ENCODE results near the gene PLCE1. TPM values are rescaled to one million over a fixed set of nuclear protein-coding genes. Genes with fewer than 3 reads are reported as not detected.

Gene PLCE1
- total and polyA plus RNA-seq, 10 of the 15 experiments (the other 5 are each of a cell fraction or from before 2014, with no cell fraction given): under 0.01 to 1.2 (median 0.03) TPM

DNA sequence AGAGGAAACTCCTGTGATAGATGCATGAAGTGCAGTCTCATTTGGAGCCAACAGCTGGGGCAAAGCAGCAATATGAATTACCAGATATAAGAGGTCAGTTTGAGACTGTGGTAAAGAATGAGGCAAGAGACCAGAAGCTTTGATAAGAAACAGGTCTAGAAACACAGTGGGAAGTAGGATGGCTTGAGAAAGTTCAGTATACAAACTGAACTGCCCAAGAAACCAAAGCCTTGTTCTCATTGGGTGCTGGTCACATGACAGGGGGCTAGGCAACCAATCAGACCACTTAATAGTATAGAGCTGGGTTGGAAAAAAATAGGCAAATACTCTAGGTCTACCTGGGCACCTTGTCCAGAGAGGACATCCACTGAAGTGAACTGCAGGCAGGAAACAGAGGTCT lies 46.2 kb upstream of the PLCE1 start:
- H3K4me3 ChIP-seq: no peak overlapping the region
- H3K9ac ChIP-seq (ENCODE audit: control insufficient read depth, insufficient read depth, low read length): no peak overlapping the region
- no peak for TF ChIP-seq ZNF274 (IDR thresholded peaks at IDR 0.05; ENCODE audit: insufficient read depth, insufficient read length)
- no peak for TF ChIP-seq EZH2 (IDR thresholded peaks at IDR 0.05; ENCODE audit: borderline replicate concordance, control insufficient read depth, low read depth, low read length)
- TF ChIP-seq MTA3 (IDR thresholded peaks at IDR 0.05; ENCODE audit: borderline replicate concordance, low read length): no peak
- no peak for TF ChIP-seq WRNIP1 (IDR thresholded peaks at IDR 0.05; ENCODE audit: borderline replicate concordance, low read depth, low read length)
- TF ChIP-seq, protein P1, sequence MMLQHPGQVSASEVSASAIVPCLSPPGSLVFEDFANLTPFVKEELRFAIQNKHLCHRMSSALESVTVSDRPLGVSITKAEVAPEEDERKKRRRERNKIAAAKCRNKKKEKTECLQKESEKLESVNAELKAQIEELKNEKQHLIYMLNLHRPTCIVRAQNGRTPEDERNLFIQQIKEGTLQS (IDR thresholded peaks at IDR 0.05; ENCODE audit: borderline replicate concordance, extremely low read depth, low read depth, low read length): no peak
- TF ChIP-seq SMAD5 (IDR thresholded peaks at IDR 0.05; ENCODE audit: low read depth): no peak
- no peak for TF ChIP-seq SMARCA5 (IDR thresholded peaks at IDR 0.05)
- no peak for DNase-seq (ENCODE audit: low read depth, low spot score)
- ChIA-PET CTCF (no interaction called here), RAD21 (ENCODE audit: unreplicated experiment) (no interaction called here), POLR2A (no interaction called here), SMC1A (ENCODE audit: uncharacterized antibody, unreplicated experiment) (no interaction called here)
- no peak overlapping the region for H2AFZ ChIP-seq (ENCODE audit: control insufficient read depth, low read depth, low read length)
- no peaks in the 10 kb centered on the region for H3K9me3 ChIP-seq (replicated peaks; ENCODE audit: control insufficient read depth, insufficient read depth, low read length)
- H3K27me3 ChIP-seq (replicated peaks in 1 of 2; ENCODE audit: control insufficient read depth in 2 of 2, insufficient read depth in 2 of 2, low read length in 1 of 2): no peaks in the 10 kb centered on the region
- intact Hi-C loops (cut with micrococcal nuclease; ENCODE audit: unreplicated experiment) (no loop called here), in situ Hi-C loops (cut with MboI) (no loop called here)
- no peak overlapping the region for H3K4me2 ChIP-seq (ENCODE audit: control insufficient read depth, insufficient read depth)
- no peak for FAIRE-seq
- no peaks in the 10 kb centered on the region for H4K20me1 ChIP-seq (ENCODE audit: control insufficient read depth, insufficient read depth)
- H3K79me2 ChIP-seq (ENCODE audit: control insufficient read depth, insufficient read depth, low read length): no peaks in the 10 kb centered on the region
- BruUV-seq (replicated peaks): no TSS peak
- ATAC-seq: no peak
- H3K36me3 ChIP-seq (ENCODE audit: control insufficient read depth in 2 of 2, insufficient read depth in 2 of 2, low read length in 1 of 2): no peaks in the 10 kb centered on the region
- no peak overlapping the region for H3K27ac ChIP-seq (ENCODE audit: control insufficient read depth, insufficient read depth)
- H3K4me1 ChIP-seq (ENCODE audit: control insufficient read depth, insufficient read depth, low read length): no peaks in the 10 kb centered on the region

DNA sequence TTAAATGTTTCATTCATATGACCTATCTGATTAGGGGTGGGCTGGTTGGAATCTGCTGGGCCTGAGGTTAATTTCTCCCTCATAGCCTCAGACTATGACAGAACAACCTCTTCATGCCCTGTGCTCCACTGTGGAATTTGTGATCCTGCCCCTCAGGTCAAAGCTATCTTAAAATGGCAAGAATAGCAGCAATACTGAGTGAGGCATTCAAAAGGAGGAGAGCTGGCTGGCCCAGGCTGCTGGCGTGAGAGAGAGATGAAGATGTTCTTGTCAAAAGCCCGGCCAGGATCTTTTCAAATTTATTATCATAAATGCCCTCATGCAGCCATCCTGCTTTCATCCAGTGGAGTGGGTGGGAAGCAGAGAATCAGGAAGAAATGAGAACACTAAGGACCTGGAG lies 41.8 kb upstream of the PLCE1 start:
- no peak for ATAC-seq
- SMC1A ChIA-PET (ENCODE audit: uncharacterized antibody, unreplicated experiment): no interaction called here

More for the DNA sequence above, 41.8 kb upstream of the PLCE1 start:
- Histone ChIP-seq H3K4me1 (ENCODE audit: control insufficient read depth, insufficient read depth, low read length) (no peaks in the 10 kb centered on the region), H3K4me2 (ENCODE audit: control insufficient read depth, insufficient read depth) (no peak overlapping the region), H4K20me1 (ENCODE audit: control insufficient read depth, insufficient read depth) (no peaks in the 10 kb centered on the region), H3K27ac (ENCODE audit: control insufficient read depth, insufficient read depth) (no peak overlapping the region), H3K4me3 (no peak overlapping the region), H3K79me2 (ENCODE audit: control insufficient read depth, insufficient read depth, low read length) (no peaks in the 10 kb centered on the region), H2AFZ (ENCODE audit: control insufficient read depth, low read depth, low read length) (no peak overlapping the region), H3K36me3 (ENCODE audit: control insufficient read depth in 2 of 2, insufficient read depth in 2 of 2, low read length in 1 of 2) (no peaks in the 10 kb centered on the region), H3K9ac (ENCODE audit: control insufficient read depth, insufficient read depth, low read length) (no peak overlapping the region), H3K27me3 (replicated peaks in 1 of 2; ENCODE audit: control insufficient read depth in 2 of 2, insufficient read depth in 2 of 2, low read length in 1 of 2) (no peaks in the 10 kb centered on the region), H3K9me3 (replicated peaks; ENCODE audit: control insufficient read depth, insufficient read depth, low read length) (no peaks in the 10 kb centered on the region)
- ChIA-PET RAD21 (ENCODE audit: unreplicated experiment) (no interaction called here), POLR2A (no interaction called here), CTCF (no interaction called here)
- FAIRE-seq (no peak), DNase-seq (ENCODE audit: low read depth, low spot score) (no peak)
- in situ Hi-C loops (cut with MboI): no loop called here
- 17% methylated on average over 2 of the region's 2 CpGs for whole genome bisulfite sequencing (ENCODE audit: insufficient coverage, insufficient replicate concordance, low lambda C conversion rate, missing lambda C conversion rate)
- intact Hi-C loops (cut with micrococcal nuclease; ENCODE audit: unreplicated experiment): no loop called here
- TF ChIP-seq GABPA (IDR thresholded peaks at IDR 0.05; ENCODE audit: low read depth) (no peak), CBX3 (IDR thresholded peaks at IDR 0.05; ENCODE audit: borderline replicate concordance, low read depth) (no peak), NFIC (IDR thresholded peaks at IDR 0.05; ENCODE audit: low read depth, low read length) (no peak), ZZZ3 (IDR thresholded peaks at IDR 0.05; ENCODE audit: control insufficient read depth, insufficient read length, low read depth) (no peak), SMAD5 (IDR thresholded peaks at IDR 0.05; ENCODE audit: low read depth) (no peak), KLF5 (IDR thresholded peaks at IDR 0.05; ENCODE audit: partially characterized antibody) (no peak), CHD2 (IDR thresholded peaks at IDR 0.05; ENCODE audit: borderline replicate concordance, low read depth, low read length) (no peak), HDAC6 (IDR thresholded peaks at IDR 0.05; ENCODE audit: unreplicated experiment) (no peak), MTA3 (IDR thresholded peaks at IDR 0.05; ENCODE audit: borderline replicate concordance, low read length) (no peak), POLR2AphosphoS2 (IDR thresholded peaks at IDR 0.05; ENCODE audit: low read depth, low read length) (no peak), NFYB (IDR thresholded peaks at IDR 0.05; ENCODE audit: insufficient read depth, low read depth, low read length) (no peak), ZBED1 (IDR thresholded peaks at IDR 0.05; ENCODE audit: borderline replicate concordance) (no peak), RELA (IDR thresholded peaks at IDR 0.05; ENCODE audit: borderline replicate concordance, partially characterized antibody) (no peak)
- TF ChIP-seq, protein P2, sequence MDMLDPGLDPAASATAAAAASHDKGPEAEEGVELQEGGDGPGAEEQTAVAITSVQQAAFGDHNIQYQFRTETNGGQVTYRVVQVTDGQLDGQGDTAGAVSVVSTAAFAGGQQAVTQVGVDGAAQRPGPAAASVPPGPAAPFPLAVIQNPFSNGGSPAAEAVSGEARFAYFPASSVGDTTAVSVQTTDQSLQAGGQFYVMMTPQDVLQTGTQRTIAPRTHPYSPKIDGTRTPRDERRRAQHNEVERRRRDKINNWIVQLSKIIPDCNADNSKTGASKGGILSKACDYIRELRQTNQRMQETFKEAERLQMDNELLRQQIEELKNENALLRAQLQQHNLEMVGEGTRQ (IDR thresholded peaks at IDR 0.05; ENCODE audit: borderline replicate concordance, low read depth, low read length): no peak
- no TSS peak for BruUV-seq (replicated peaks)

Data from GM12878 (cell line).